Gastroesophageal sphincter (tissue), 4 donors: Measurements from ENCODE around the gene TRAM2. TPM values are rescaled to one million over a fixed set of nuclear protein-coding genes. Genes with fewer than 3 reads are reported as not detected.

ENCODE experiments used
- ATAC-seq: fragments of 150-250 bp; one replicate; pipeline ENCODE4 v1.9.1; 2016; ENCODE audit warnings: mild to moderate bottlenecking, moderate library complexity
- H3K27ac ChIP-seq, 4 donors: fragments of 200-600 bp; sonication (generic) in 3 of 4; 1 replicate in 3 of 4; 2 replicates in 1 of 4; pipeline ENCODE4 v1.5.1; 2016 to 2019
- H3K27me3 ChIP-seq: fragments of 200-600 bp; sonication (generic); one replicate; pipeline ENCODE4 v1.5.1; 2019
- H3K36me3 ChIP-seq, 2 donors: fragments of 200-600 bp; sonication (generic); one replicate each; pipeline ENCODE4 v1.5.1; 2019; ENCODE audit warnings: control low read depth in 1 of 2
- H3K4me1 ChIP-seq, 3 donors: fragments of 200-600 bp; sonication (generic); 1 replicate in 2 of 3; 2 replicates in 1 of 3; pipeline ENCODE4 v1.5.1; 2016 to 2019; ENCODE audit warnings: control low read depth in 2 of 3
- H3K4me3 ChIP-seq, 2 donors: fragments of 200-600 bp; sonication (generic); one replicate each; pipeline ENCODE4 v1.5.1; 2019; ENCODE audit warnings: mild to moderate bottlenecking in 1 of 2, moderate library complexity in 1 of 2
- H3K9me3 ChIP-seq, 3 donors: fragments of 200-600 bp; sonication (generic); one replicate each; pipeline ENCODE4 v1.5.1; 2017 to 2019; ENCODE audit warnings: control low read depth in 2 of 3
- CTCF ChIP-seq, 4 experiments: fragments of 200-600 bp in 2 of 4; fragments of 450-650 bp in 2 of 4; sonication (generic) in 1 of 4; IDR thresholded peaks; one replicate each; pipeline ENCODE4 v1.5.1; 2017 to 2019; ENCODE audit warnings: antibody characterized with exemption in 4 of 4, mild to moderate bottlenecking in 2 of 4, moderate library complexity in 2 of 4
- EP300 ChIP-seq: sonication (generic); formaldehyde crosslinking; IDR thresholded peaks from one replicate; pipeline ENCODE4 v1.6.1; 2017; ENCODE audit warnings: antibody characterized with exemption, mild to moderate bottlenecking
- POLR2A ChIP-seq, 2 donors: fragments of 450-650 bp; IDR thresholded peaks; one replicate each; pipeline ENCODE4 v1.6.1; 2017; ENCODE audit warnings: antibody characterized with exemption in 2 of 2, mild to moderate bottlenecking in 2 of 2, moderate library complexity in 1 of 2
- POLR2AphosphoS5 ChIP-seq: sonication (generic); formaldehyde crosslinking; IDR thresholded peaks from one replicate; pipeline ENCODE4 v1.6.1; 2017; ENCODE audit warnings: antibody characterized with exemption
- WGBS, 2 donors: methylation state at CpG; one replicate each; pipeline ENCODE4 v1.1.5; 2018; ENCODE audit warnings: low coverage in 1 of 2; 5-methylcytosine and 5-hydroxymethylcytosine counted together
- total RNA-seq, 4 donors: library from RNA; depleted of rRNA; stranded (reverse); fragments of >200 nt; gene quantifications; one replicate each; pipeline ENCODE4 v1.1.0, GENCODE V29; 2016

TRAM2 gene
- total RNA-seq, 4 donors from 2014 or later = 16.7 to 34.2 (median 25.0) TPM

GRCh38 chr6:52514514-52514913, 62.3 kb downstream of the TRAM2 start:
- Histone ChIP-seq H3K9me3 (no peaks in the 10 kb centered on the region), H3K27me3 (no peaks in the 10 kb centered on the region), H3K27ac (peak overlapping the region; percentile 27 to 88 (median 84)), H3K36me3 (peaks cover 0 to 43% of the 10 kb centered on the region in 2 donors), H3K4me3 (no peak overlapping the region), H3K4me1 (peaks cover 8 to 98% (median 41%) of the 10 kb centered on the region in 3 donors)
- 17 to 48% methylated on average over 4 to 6 of the region's 7 CpGs for WGBS, 2 donors
- peak; percentile 44 for ATAC-seq
- TF ChIP-seq CTCF (IDR thresholded peaks at IDR 0.05) (no peak), EP300 (no peak), POLR2AphosphoS5 (peak; percentile 88), POLR2A (IDR thresholded peaks at IDR 0.05) (no peak)

GRCh38 chr6:52513896-52514295, 63.0 kb downstream of the TRAM2 start:
- 72 to 92% methylated on average over 4 of the region's 4 CpGs for WGBS, 2 donors
- peaks cover 8 to 99% (median 41%) of the 10 kb centered on the region in 3 donors for H3K4me1 ChIP-seq
- no peak for TF ChIP-seq CTCF (IDR thresholded peaks at IDR 0.05)
- TF ChIP-seq POLR2A (IDR thresholded peaks at IDR 0.05) = no peak
- TF ChIP-seq POLR2AphosphoS5 = no peak
- no peak for TF ChIP-seq EP300
- ATAC-seq = no peak
- H3K27me3 ChIP-seq = no peaks in the 10 kb centered on the region
- H3K9me3 ChIP-seq = no peaks in the 10 kb centered on the region
- no peak overlapping the region for H3K4me3 ChIP-seq
- H3K36me3 ChIP-seq = peaks cover 0 to 50% of the 10 kb centered on the region in 2 donors
- peak overlapping the region; percentile 27 to 88 (median 84) for H3K27ac ChIP-seq

- H3K36me3 ChIP-seq = peaks cover 0 to 54% of the 10 kb centered on the region in 2 donors
- H3K4me3 ChIP-seq = no peak overlapping the region
- H3K27me3 ChIP-seq = no peaks in the 10 kb centered on the region
- peaks cover 8 to 94% (median 40%) of the 10 kb centered on the region in 3 donors for H3K4me1 ChIP-seq
- no peak for ATAC-seq
- TF ChIP-seq POLR2AphosphoS5 = no peak
- no peak for TF ChIP-seq CTCF (IDR thresholded peaks at IDR 0.05)
- TF ChIP-seq POLR2A (IDR thresholded peaks at IDR 0.05) = no peak
- no peak for TF ChIP-seq EP300
- no peaks in the 10 kb centered on the region for H3K9me3 ChIP-seq
- peak overlapping the region in 3 of 4 donors; percentile 84 to 88 (median 85) for H3K27ac ChIP-seq
- 44 to 52% methylated on average over 2 of the region's 2 CpGs for WGBS, 2 donors
Measured at GRCh38 chr6:52513464-52513863, 63.4 kb downstream of the TRAM2 start.

GRCh38 chr6:52512199-52512598, 64.7 kb downstream of the TRAM2 start:
- peak overlapping the region; percentile 67 to 88 (median 84) for H3K27ac ChIP-seq
- TF ChIP-seq POLR2A (IDR thresholded peaks at IDR 0.05) = no peak
- TF ChIP-seq CTCF (IDR thresholded peaks at IDR 0.05) = no peak
- peak; percentile 63 for TF ChIP-seq POLR2AphosphoS5
- no peak for TF ChIP-seq EP300
- H3K4me3 ChIP-seq = no peak overlapping the region
- H3K9me3 ChIP-seq = no peaks in the 10 kb centered on the region
- H3K27me3 ChIP-seq = no peaks in the 10 kb centered on the region
- H3K36me3 ChIP-seq = peaks cover 0 to 67% of the 10 kb centered on the region in 2 donors
- peak; percentile 90 for ATAC-seq
- 0 to 9% methylated on average over 3 to 4 of the region's 4 CpGs for whole genome bisulfite sequencing, 2 donors
- peaks cover 4 to 82% (median 30%) of the 10 kb centered on the region in 3 donors for H3K4me1 ChIP-seq

- peaks cover 4 to 78% (median 24%) of the 10 kb centered on the region in 3 donors for H3K4me1 ChIP-seq
- no peaks in the 10 kb centered on the region for H3K27me3 ChIP-seq
- H3K36me3 ChIP-seq = peaks cover 0 to 72% of the 10 kb centered on the region in 2 donors
- H3K4me3 ChIP-seq = no peak overlapping the region
- no peaks in the 10 kb centered on the region for H3K9me3 ChIP-seq
- TF ChIP-seq CTCF (IDR thresholded peaks at IDR 0.05) = no peak
- no peak for TF ChIP-seq POLR2A (IDR thresholded peaks at IDR 0.05)
- no peak for TF ChIP-seq POLR2AphosphoS5
- no peak for TF ChIP-seq EP300
- H3K27ac ChIP-seq = peak overlapping the region; percentile 67 to 88 (median 84)
- WGBS, 2 donors = 60 to 70% methylated on average over 6 to 10 of the region's 12 CpGs
- peak; percentile 11 for ATAC-seq
Measured at GRCh38 chr6:52511572-52512151, 65.2 kb downstream of the TRAM2 start.
